Measurements from ENCODE around the gene SLC25A42. TPM values are rescaled to one million over a fixed set of nuclear protein-coding genes. Genes with fewer than 3 reads are reported as not detected.
"Not testable (repeated sequence)": the region's sequence is repeated elsewhere in the genome, so short reads cannot be mapped to it uniquely, and the experiment has no call there.

SLC25A42 gene
- total RNA-seq, 1 donor from 2014 or later, result 7.5 TPM

DNA sequence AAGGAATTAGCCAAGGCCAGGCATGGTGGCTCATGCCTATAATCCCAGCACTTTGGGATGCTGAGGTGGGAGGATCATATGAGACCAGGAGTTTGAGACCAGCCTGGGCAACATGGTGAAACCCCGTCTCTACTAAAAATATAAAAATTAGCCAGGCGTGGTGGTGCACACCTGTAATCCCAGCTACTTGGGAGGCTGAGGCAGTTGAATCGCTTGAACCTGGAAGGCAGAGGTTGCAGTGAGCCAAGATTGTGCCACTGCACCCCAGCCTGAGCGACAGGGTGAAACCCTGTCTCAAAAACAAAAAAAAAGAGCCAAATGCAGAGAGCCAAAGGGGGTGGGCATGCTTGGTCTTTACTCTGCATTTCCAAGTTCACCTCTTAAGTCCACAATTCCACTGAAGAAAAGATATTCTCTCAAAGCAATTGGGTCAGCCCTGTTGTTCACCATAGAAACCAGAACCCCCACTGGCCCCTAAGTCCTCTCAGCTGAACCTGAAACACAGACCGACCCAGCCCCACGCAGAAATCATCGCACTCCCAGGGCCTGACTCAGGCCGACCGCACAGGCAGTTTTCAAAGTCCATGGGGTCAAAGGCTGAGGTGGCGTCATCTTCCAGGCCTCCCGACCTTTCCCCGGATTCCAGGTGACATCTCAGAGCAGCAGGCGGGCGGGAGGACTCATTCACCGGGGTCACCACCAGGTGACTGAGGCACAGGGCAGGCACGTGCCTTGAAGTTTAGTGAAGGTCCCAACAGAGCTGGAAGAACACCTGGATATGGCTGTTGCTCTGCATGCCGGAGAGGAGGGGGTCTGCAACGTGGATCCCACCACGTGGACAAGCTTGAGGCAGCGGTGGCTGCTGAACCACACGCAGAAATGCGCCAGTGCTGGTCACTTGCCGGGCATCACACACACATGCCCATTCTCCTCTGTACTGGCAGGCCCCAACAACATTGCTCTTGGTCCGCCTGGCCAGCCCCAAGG lies 33.1 kb downstream of the SLC25A42 start:
- no peak overlapping the region for H3K27ac Mint-ChIP-seq (ENCODE audit: unreplicated experiment)
- H3K4me1 Mint-ChIP-seq (ENCODE audit: unreplicated experiment), result no peaks in the 10 kb centered on the region
- peaks cover 7% of the 10 kb centered on the region for H3K27me3 Mint-ChIP-seq (ENCODE audit: unreplicated experiment)

DNA sequence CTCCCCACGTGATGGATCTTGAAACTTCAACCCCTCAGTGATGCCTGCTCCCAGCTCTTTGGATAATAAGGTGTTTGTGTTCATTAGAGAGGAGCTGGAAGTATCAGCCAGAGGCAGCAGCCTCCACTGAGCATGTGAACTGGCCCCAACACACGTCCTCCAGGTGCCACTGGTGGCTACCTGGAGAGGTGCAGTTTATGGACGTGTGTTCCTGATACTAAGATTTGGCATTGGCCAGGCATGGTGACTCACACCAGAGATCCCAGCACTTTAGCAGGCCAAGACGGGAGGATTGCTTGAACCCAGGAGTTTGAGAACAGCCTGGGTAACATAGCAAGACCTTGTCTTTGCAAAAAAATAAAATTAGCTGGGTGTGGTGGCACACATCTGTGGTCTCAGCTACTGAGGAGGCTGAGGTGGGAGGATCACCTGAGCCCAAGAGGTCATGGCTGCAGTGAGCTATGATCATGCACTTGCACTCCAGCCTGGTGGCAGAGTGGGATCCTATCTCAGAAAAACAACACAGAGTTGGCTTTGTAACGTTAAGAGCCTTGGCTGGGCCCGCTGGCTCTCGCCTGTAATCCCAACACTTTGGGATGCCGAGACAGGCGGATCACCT lies 34.4 kb downstream of the SLC25A42 start:
- DNase-seq (ENCODE audit: low spot score), result no peak
- Mint-ChIP-seq H3K4me1 (ENCODE audit: unreplicated experiment) (no peaks in the 10 kb centered on the region), H3K27ac (ENCODE audit: unreplicated experiment) (no peak overlapping the region), H3K27me3 (ENCODE audit: unreplicated experiment) (peaks cover 5% of the 10 kb centered on the region), H3K36me3 (ENCODE audit: low read depth, unreplicated experiment) (no peaks in the 10 kb centered on the region), H3K9me3 (ENCODE audit: unreplicated experiment) (no peaks in the 10 kb centered on the region), H3K4me3 (ENCODE audit: unreplicated experiment) (no peak overlapping the region)
- TF ChIP-seq, protein P1, sequence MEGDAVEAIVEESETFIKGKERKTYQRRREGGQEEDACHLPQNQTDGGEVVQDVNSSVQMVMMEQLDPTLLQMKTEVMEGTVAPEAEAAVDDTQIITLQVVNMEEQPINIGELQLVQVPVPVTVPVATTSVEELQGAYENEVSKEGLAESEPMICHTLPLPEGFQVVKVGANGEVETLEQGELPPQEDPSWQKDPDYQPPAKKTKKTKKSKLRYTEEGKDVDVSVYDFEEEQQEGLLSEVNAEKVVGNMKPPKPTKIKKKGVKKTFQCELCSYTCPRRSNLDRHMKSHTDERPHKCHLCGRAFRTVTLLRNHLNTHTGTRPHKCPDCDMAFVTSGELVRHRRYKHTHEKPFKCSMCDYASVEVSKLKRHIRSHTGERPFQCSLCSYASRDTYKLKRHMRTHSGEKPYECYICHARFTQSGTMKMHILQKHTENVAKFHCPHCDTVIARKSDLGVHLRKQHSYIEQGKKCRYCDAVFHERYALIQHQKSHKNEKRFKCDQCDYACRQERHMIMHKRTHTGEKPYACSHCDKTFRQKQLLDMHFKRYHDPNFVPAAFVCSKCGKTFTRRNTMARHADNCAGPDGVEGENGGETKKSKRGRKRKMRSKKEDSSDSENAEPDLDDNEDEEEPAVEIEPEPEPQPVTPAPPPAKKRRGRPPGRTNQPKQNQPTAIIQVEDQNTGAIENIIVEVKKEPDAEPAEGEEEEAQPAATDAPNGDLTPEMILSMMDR (IDR thresholded peaks at IDR 0.05; ENCODE audit: unreplicated experiment), result no peak

More for the DNA sequence above, 33.1 kb downstream of the SLC25A42 start:
- DNase-seq (ENCODE audit: low spot score), result no peak
- peak overlapping the region; percentile 25 for H3K4me3 Mint-ChIP-seq (ENCODE audit: unreplicated experiment)
- H3K36me3 Mint-ChIP-seq (ENCODE audit: low read depth, unreplicated experiment), result no peaks in the 10 kb centered on the region
- no peaks in the 10 kb centered on the region for H3K9me3 Mint-ChIP-seq (ENCODE audit: unreplicated experiment)
- TF ChIP-seq, protein P1 (IDR thresholded peaks at IDR 0.05; ENCODE audit: unreplicated experiment), result no peak

GRCh38 chr19:19098703-19099632 lies 35.2 kb downstream of the SLC25A42 start:
- Mint-ChIP-seq H3K36me3 (ENCODE audit: low read depth, unreplicated experiment) (no peaks in the 10 kb centered on the region), H3K27me3 (ENCODE audit: unreplicated experiment) (peaks cover 5% of the 10 kb centered on the region), H3K4me1 (ENCODE audit: unreplicated experiment) (no peaks in the 10 kb centered on the region), H3K27ac (ENCODE audit: unreplicated experiment) (no peak overlapping the region), H3K4me3 (ENCODE audit: unreplicated experiment) (no peak overlapping the region), H3K9me3 (ENCODE audit: unreplicated experiment) (no peaks in the 10 kb centered on the region)
- DNase-seq (ENCODE audit: low spot score), result no peak
- TF ChIP-seq, protein P1 (IDR thresholded peaks at IDR 0.05; ENCODE audit: unreplicated experiment), result no peak

- peaks cover 13% of the 10 kb centered on the region for H3K27me3 Mint-ChIP-seq (ENCODE audit: unreplicated experiment)
- H3K36me3 Mint-ChIP-seq (ENCODE audit: low read depth, unreplicated experiment), result no peaks in the 10 kb centered on the region
- H3K9me3 Mint-ChIP-seq (ENCODE audit: unreplicated experiment), result no peaks in the 10 kb centered on the region
- H3K4me3 Mint-ChIP-seq (ENCODE audit: unreplicated experiment), result no peak overlapping the region
- no peaks in the 10 kb centered on the region for H3K4me1 Mint-ChIP-seq (ENCODE audit: unreplicated experiment)
- DNase-seq (ENCODE audit: low spot score), result no peak
- no peak overlapping the region for H3K27ac Mint-ChIP-seq (ENCODE audit: unreplicated experiment)
- TF ChIP-seq, protein P1 (IDR thresholded peaks at IDR 0.05; ENCODE audit: unreplicated experiment), result no peak
Observed at GRCh38 chr19:19101540-19101939, 37.7 kb downstream of the SLC25A42 start.

- not testable (repeated sequence) for H3K27ac Mint-ChIP-seq (ENCODE audit: unreplicated experiment); H3K4me3 Mint-ChIP-seq (ENCODE audit: unreplicated experiment); H3K27me3 Mint-ChIP-seq (ENCODE audit: unreplicated experiment); H3K4me1 Mint-ChIP-seq (ENCODE audit: unreplicated experiment); H3K9me3 Mint-ChIP-seq (ENCODE audit: unreplicated experiment); H3K36me3 Mint-ChIP-seq (ENCODE audit: low read depth, unreplicated experiment); DNase-seq (ENCODE audit: low spot score)
Observed at GRCh38 chr19:19102566-19102965, 38.8 kb downstream of the SLC25A42 start.

Measured in endothelial cell (in vitro differentiated cells).